Breast epithelium (tissue), 4 donors: Measurements from ENCODE around the gene MARCKSL1. TPM values are rescaled to one million over a fixed set of nuclear protein-coding genes. Genes with fewer than 3 reads are reported as not detected.

ENCODE experiments used
- DNase-seq, 2 donors: peaks; one replicate each; pipeline ENCODE4 v3.0.0-alpha.2; 2019; ENCODE audit warnings: low spot score in 2 of 2
- H3K27ac ChIP-seq, 2 donors: fragments of 200-600 bp; sonication (generic) in 1 of 2; one replicate each; pipeline ENCODE4 v1.5.1; 2016 to 2019; ENCODE audit warnings: mild to moderate bottlenecking in 1 of 2
- H3K27me3 ChIP-seq, 2 donors: fragments of 200-600 bp; sonication (generic) in 1 of 2; one replicate each; pipeline versions ENCODE4 v1.5.1 to v1.6.0; 2017 to 2019; ENCODE audit warnings: control low read depth in 1 of 2, mild to moderate bottlenecking in 1 of 2
- H3K36me3 ChIP-seq: fragments of 200-600 bp; one replicate; pipeline ENCODE4 v1.5.1; 2019
- H3K4me1 ChIP-seq, 2 donors: fragments of 200-600 bp; sonication (generic); one replicate each; pipeline ENCODE4 v1.5.1; 2016 to 2019; ENCODE audit warnings: control low read depth in 1 of 2
- H3K4me3 ChIP-seq, 3 donors: fragments of 200-600 bp; sonication (generic); 1 replicate in 2 of 3; 2 replicates in 1 of 3; pipeline ENCODE4 v1.5.1; 2016 to 2019; ENCODE audit warnings: mild to moderate bottlenecking in 3 of 3, moderate library complexity in 2 of 3
- H3K9me3 ChIP-seq, 2 donors: fragments of 200-600 bp; sonication (generic) in 1 of 2; one replicate each; pipeline ENCODE4 v1.5.1; 2016 to 2019; ENCODE audit warnings: control low read depth in 1 of 2
- POLR2A ChIP-seq: fragments of 450-650 bp; IDR thresholded peaks from one replicate; pipeline ENCODE4 v1.6.1; 2016; ENCODE audit warnings: antibody characterized with exemption, mild to moderate bottlenecking, moderate library complexity
- POLR2AphosphoS5 ChIP-seq, 3 donors: sonication (generic); formaldehyde crosslinking; IDR thresholded peaks; one replicate each; pipeline ENCODE4 v1.6.1; 2017; ENCODE audit warnings: antibody characterized with exemption in 3 of 3
- intact Hi-C: fragments of 100-400 bp; cut with DNase I; formaldehyde crosslinking; loops from one replicate; pipeline ENCODE4 v1.15.1; 2023; ENCODE audit warnings: low total_unique reads
- total RNA-seq, 3 donors: library from RNA; depleted of rRNA; stranded (reverse); fragments of >200 nt; gene quantifications; one replicate each; pipeline ENCODE4 v1.1.0, GENCODE V29; 2016
- TF ChIP-seq, protein P1 (sequence below), 3 donors: fragments of 450-650 bp; IDR thresholded peaks; one replicate each; pipeline ENCODE4 v1.5.1; 2016 to 2017; ENCODE audit warnings: antibody characterized with exemption in 3 of 3, mild to moderate bottlenecking in 3 of 3, moderate library complexity in 3 of 3

Gene MARCKSL1
- total RNA-seq, 3 donors from 2014 or later = 33.4 to 82.8 (median 47.9) TPM

DNA sequence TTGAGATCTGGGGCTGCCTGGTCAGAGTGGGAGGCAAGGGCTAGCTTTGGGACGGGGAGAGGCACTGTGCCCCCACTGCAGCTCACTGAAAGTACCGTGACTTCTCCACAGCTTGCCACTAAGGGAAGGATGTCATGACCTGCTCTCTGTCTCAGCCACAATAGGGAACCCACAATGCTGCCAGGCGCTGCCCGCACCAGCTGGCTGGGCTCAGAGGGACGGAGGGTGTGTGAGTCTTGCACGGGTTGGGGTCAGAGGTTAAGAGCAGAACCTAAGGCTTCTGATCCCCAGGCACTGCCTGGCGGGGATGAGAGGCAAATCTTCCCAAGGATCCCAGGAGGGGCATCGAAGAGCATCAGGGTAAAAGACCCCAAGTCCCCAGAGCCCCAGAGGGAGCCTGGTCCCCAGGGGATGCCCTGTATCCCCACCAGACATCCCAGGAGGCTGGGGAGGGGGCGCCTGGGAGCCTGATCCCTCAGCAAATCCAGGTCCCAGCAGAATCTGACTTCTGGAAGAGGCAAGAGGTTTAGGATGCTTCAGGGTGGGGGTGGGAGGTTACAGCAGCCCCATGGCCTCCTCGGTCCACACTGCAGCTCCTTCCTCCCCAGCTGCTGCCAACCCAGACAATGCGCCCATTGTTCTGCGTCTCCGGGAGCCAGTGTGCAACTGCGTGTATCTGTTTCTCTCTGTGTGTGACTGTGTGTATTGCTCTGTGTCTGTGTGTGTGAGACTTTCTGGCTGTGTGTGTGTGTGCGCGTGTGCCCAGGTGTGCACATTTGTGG, 2.0 kb upstream of the MARCKSL1 start:
- no peaks in the 10 kb centered on the region for H3K27me3 ChIP-seq
- H3K9me3 ChIP-seq = no peaks in the 10 kb centered on the region
- peaks cover 17 to 23% of the 10 kb centered on the region in 2 donors for H3K4me1 ChIP-seq
- no peak for DNase-seq
- H3K36me3 ChIP-seq = no peaks in the 10 kb centered on the region
- H3K27ac ChIP-seq = peak overlapping the region; percentile 84 to 89
- intact Hi-C loops = no loop called here
- no peak overlapping the region for H3K4me3 ChIP-seq
- TF ChIP-seq, protein P1, sequence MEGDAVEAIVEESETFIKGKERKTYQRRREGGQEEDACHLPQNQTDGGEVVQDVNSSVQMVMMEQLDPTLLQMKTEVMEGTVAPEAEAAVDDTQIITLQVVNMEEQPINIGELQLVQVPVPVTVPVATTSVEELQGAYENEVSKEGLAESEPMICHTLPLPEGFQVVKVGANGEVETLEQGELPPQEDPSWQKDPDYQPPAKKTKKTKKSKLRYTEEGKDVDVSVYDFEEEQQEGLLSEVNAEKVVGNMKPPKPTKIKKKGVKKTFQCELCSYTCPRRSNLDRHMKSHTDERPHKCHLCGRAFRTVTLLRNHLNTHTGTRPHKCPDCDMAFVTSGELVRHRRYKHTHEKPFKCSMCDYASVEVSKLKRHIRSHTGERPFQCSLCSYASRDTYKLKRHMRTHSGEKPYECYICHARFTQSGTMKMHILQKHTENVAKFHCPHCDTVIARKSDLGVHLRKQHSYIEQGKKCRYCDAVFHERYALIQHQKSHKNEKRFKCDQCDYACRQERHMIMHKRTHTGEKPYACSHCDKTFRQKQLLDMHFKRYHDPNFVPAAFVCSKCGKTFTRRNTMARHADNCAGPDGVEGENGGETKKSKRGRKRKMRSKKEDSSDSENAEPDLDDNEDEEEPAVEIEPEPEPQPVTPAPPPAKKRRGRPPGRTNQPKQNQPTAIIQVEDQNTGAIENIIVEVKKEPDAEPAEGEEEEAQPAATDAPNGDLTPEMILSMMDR (IDR thresholded peaks at IDR 0.05) = no peak
- TF ChIP-seq POLR2AphosphoS5 (IDR thresholded peaks at IDR 0.05) = no peak
- no peak for TF ChIP-seq POLR2A

DNA sequence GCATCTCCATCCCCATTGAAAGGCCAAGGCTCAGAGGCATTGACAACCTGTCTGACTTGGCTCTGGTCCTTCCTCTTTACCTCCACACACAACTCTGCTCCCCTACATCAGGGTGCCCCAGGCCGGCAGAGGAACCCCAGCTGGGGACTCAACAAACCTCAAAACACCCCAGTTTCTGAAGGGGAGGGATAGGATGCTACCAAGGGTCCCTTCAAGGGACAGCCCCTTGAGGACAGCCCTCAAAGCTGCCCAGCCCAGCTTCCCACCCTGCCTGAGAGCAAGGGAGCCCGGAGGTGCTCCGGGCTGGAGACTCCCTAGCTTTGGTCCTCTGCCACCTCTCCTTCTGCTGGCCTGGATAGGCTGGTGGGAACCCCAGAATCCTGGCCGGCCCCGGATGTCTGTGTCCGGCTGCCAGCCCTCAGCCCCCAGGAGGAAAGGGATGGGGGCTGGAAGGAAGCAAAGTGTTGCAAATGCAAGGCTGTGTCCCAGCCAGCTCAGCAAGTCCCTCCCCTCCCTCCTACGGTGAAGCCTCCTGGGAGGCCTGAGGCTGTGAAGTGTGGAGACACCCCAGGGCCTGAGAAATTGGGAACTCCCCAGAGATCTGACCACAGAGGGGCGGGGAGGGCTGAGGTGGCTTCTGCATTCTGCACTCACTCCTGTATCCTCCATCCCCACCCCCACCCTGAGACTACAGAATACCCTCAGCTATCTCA, 1.1 kb upstream of the MARCKSL1 start:
- H3K4me1 ChIP-seq = peaks cover 17 to 26% of the 10 kb centered on the region in 2 donors
- intact Hi-C loops = no loop called here
- no peaks in the 10 kb centered on the region for H3K36me3 ChIP-seq
- peak overlapping the region; percentile 84 to 89 for H3K27ac ChIP-seq
- H3K4me3 ChIP-seq = peak overlapping the region in 1 of 3 donors; percentile 96
- no peak for DNase-seq
- no peaks in the 10 kb centered on the region for H3K9me3 ChIP-seq
- TF ChIP-seq POLR2A = no peak
- TF ChIP-seq, protein P1 (IDR thresholded peaks at IDR 0.05) = no peak
- TF ChIP-seq POLR2AphosphoS5 (IDR thresholded peaks at IDR 0.05) = no peak
- H3K27me3 ChIP-seq = no peaks in the 10 kb centered on the region

DNA sequence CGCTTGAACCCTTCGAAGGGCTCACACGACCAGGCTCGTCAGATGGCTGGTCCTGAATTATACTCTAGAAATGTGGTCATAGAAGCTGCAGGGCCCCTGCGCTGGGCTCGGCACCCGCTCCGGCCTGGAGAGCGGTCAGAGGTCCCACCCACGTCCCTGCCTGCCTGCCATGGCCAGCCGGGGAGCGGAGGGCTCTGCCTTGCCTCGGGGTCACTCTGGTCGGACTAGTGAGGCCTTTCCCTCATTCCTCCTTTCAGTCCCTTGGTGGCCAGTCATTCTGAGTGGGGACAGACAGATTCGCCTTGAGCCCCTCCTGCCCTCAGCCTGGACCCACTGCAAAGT, 529 bp upstream of the MARCKSL1 start:
- intact Hi-C loops = no loop called here
- DNase-seq = no peak

DNA sequence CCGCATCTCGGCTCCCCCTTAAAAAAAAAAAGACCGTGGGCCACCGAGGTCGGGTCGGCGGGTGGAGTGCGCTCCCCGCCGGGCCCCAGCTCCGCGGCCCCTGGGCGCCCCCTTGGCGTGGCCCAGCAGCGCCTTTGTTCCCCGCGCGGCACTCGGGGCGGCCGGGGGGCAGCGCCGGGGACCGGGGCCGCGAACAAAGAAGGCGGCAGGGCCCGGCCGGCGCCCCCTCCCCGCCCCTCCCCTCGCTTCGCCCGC, 571 bp downstream of the MARCKSL1 start:
- H3K9me3 ChIP-seq = no peaks in the 10 kb centered on the region
- peak overlapping the region; percentile 84 to 89 for H3K27ac ChIP-seq
- H3K36me3 ChIP-seq = no peaks in the 10 kb centered on the region
- no peak for DNase-seq
- H3K4me3 ChIP-seq = peak overlapping the region; percentile 78 to 96 (median 84)
- peaks cover 17 to 26% of the 10 kb centered on the region in 2 donors for H3K4me1 ChIP-seq
- intact Hi-C loops = no loop called here
- TF ChIP-seq POLR2A (no peak), POLR2AphosphoS5 (IDR thresholded peaks at IDR 0.05) (no peak)
- TF ChIP-seq, protein P1 (IDR thresholded peaks at IDR 0.05) = no peak
- no peaks in the 10 kb centered on the region for H3K27me3 ChIP-seq

More for the DNA sequence above, 529 bp upstream of the MARCKSL1 start:
- no peaks in the 10 kb centered on the region for H3K27me3 ChIP-seq
- H3K9me3 ChIP-seq = no peaks in the 10 kb centered on the region
- no peaks in the 10 kb centered on the region for H3K36me3 ChIP-seq
- H3K27ac ChIP-seq = peak overlapping the region; percentile 84 to 89
- peaks cover 17 to 26% of the 10 kb centered on the region in 2 donors for H3K4me1 ChIP-seq
- TF ChIP-seq POLR2A (no peak), POLR2AphosphoS5 (IDR thresholded peaks at IDR 0.05) (no peak)
- TF ChIP-seq, protein P1 (IDR thresholded peaks at IDR 0.05) = no peak
- H3K4me3 ChIP-seq = peak overlapping the region; percentile 78 to 96 (median 84)

DNA sequence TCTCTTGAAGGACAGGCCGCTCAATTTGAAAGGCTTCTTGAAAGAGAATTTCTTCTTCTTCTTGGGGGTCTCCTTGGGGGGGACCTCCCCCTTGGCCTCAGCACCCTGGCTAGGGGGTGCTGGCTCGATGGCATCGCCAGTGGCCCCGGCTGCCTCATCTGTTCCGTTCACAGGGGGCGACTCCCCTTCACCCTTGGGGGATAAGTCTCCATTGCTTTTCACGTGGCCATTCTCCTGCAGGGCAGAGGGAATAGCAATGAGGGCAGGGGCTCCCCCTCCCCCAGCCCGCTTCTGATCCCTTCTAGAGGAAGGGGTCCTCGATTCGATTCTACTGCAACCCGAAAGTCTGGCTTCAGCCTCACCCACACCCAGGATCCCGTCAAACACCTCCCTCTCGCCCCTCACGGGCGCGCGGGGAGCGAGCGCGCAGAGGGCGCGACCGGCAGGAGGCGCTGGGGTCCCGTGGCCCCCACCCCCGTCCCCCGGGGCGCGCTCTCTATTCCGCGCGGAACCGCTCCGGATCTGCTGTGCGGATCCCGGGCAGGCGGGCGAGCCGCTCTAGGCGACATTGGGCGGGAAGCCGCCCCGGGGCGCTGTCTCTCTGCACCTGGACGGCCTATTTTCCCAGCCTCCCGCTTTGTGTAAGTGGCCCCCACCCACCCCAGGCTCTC, 1.0 kb downstream of the MARCKSL1 start:
- Histone ChIP-seq H3K9me3 (no peaks in the 10 kb centered on the region), H3K27ac (peak overlapping the region; percentile 84 to 89), H3K4me1 (peaks cover 17 to 26% of the 10 kb centered on the region in 2 donors), H3K27me3 (no peaks in the 10 kb centered on the region), H3K4me3 (peak overlapping the region; percentile 78 to 96 (median 84)), H3K36me3 (no peaks in the 10 kb centered on the region)
- TF ChIP-seq POLR2A (no peak), POLR2AphosphoS5 (IDR thresholded peaks at IDR 0.05) (peak in 1 of 3 donors; percentile 54)
- TF ChIP-seq, protein P1 (IDR thresholded peaks at IDR 0.05) = peak; percentile 42 to 70 (median 61)
- no peak for DNase-seq
- intact Hi-C loops = no loop called here
